CD4-positive, CD25-positive, alpha-beta regulatory T cell (primary cell): ENCODE results near the gene CDH3. TPM values are rescaled to one million over a fixed set of nuclear protein-coding genes. Genes with fewer than 3 reads are reported as not detected.
"Not testable (repeated sequence)": the region's sequence is repeated elsewhere in the genome, so short reads cannot be mapped to it uniquely, and the experiment has no call there.

ENCODE experiments used
- ATAC-seq, 2 donors: fragments of 150-1000 bp; cut with Tn5 transposase; one replicate each; pipeline ENCODE4 v1.10.0; 2021; ENCODE audit warnings: low read depth in 2 of 2, moderate number of reproducible peaks in 2 of 2, moderate library complexity in 1 of 2
- DNase-seq, 3 donors: peaks; one replicate each; pipeline versions ENCODE4 v3.0.0 to v3.0.0-alpha.2; 2012 to 2022; ENCODE audit warnings: mixed read lengths in 1 of 3
- H3K27ac ChIP-seq: one replicate; pipeline ENCODE4 v1.7.0; 2013; ENCODE audit warnings: mild to moderate bottlenecking, low read length; ENCODE audit not compliant: insufficient read depth, poor library complexity, severe bottlenecking
- H3K27me3 ChIP-seq: one replicate; pipeline ENCODE4 v1.7.0; 2013; ENCODE audit warnings: low read length; ENCODE audit not compliant: control insufficient read depth, insufficient read depth
- H3K36me3 ChIP-seq: one replicate; pipeline ENCODE4 v1.7.0; 2013; ENCODE audit warnings: mild to moderate bottlenecking, low read length, moderate library complexity; ENCODE audit not compliant: control insufficient read depth, insufficient read depth
- H3K4me1 ChIP-seq: 2 replicates; pipeline ENCODE4 v1.7.0; 2013; ENCODE audit warnings: mild to moderate bottlenecking, low read length; ENCODE audit not compliant: insufficient read depth, control insufficient read depth, poor library complexity, severe bottlenecking
- H3K4me3 ChIP-seq: one replicate; pipeline ENCODE4 v1.7.0; 2013; ENCODE audit warnings: low read depth, mild to moderate bottlenecking, low read length, moderate library complexity
- H3K9me3 ChIP-seq, 2 experiments: 1 replicate in 1 of 2; 2 replicates in 1 of 2; pipeline ENCODE4 v1.7.0; 2013; ENCODE audit warnings: low read length in 2 of 2, mild to moderate bottlenecking in 1 of 2, moderate library complexity in 1 of 2; ENCODE audit not compliant: control insufficient read depth in 2 of 2
- H3K27ac Mint-ChIP-seq, 3 donors: one replicate each; pipeline ENCODE4 v1.8.0; 2020 to 2022; ENCODE audit warnings: mild to moderate bottlenecking in 3 of 3, mixed read lengths in 3 of 3, moderate library complexity in 2 of 3
- H3K27me3 Mint-ChIP-seq: one replicate; pipeline ENCODE4 v1.8.0; 2022; ENCODE audit warnings: mild to moderate bottlenecking, mixed read lengths
- H3K36me3 Mint-ChIP-seq: one replicate; pipeline ENCODE4 v1.8.0; 2020; ENCODE audit warnings: mixed read lengths
- H3K4me1 Mint-ChIP-seq, 4 donors: one replicate each; pipeline ENCODE4 v1.8.0; 2020 to 2022; ENCODE audit warnings: mixed read lengths in 4 of 4, mild to moderate bottlenecking in 1 of 4
- H3K4me3 Mint-ChIP-seq, 4 donors: one replicate each; pipeline ENCODE4 v1.8.0; 2020 to 2022; ENCODE audit warnings: mild to moderate bottlenecking in 4 of 4, mixed read lengths in 4 of 4, moderate library complexity in 3 of 4
- H3K9me3 Mint-ChIP-seq, 7 donors: one replicate each; pipeline ENCODE4 v1.8.0; 2020 to 2022; ENCODE audit warnings: mixed read lengths in 7 of 7, mild to moderate bottlenecking in 3 of 7, moderate library complexity in 2 of 7
- polyA plus RNA-seq, 4 donors: library from polyadenylated mRNA; unstranded; fragments of 300-500 nt; fragmentation: Illumina TruSeq; gene quantifications; one replicate each; pipeline ENCODE4 v1.2.3, GENCODE V29; 2021
- total RNA-seq: library from RNA; stranded (reverse); gene quantifications from one replicate; pipeline ENCODE4 v1.2.3, GENCODE V29; 2022

Gene CDH3
- total and polyA plus RNA-seq, 5 donors from 2014 or later: 0.03 to 0.38 (median 0.20) TPM; not detected in 1

GRCh38 chr16:68707340-68708152 is 62.4 kb downstream of the CDH3 start:
- peaks cover 0 to 11% (median 3%) of the 10 kb centered on the region in 4 donors for H3K4me1 Mint-ChIP-seq
- peaks cover 3% of the 10 kb centered on the region for H3K4me1 ChIP-seq
- H3K36me3 ChIP-seq: no peaks in the 10 kb centered on the region
- no peaks in the 10 kb centered on the region for H3K9me3 ChIP-seq
- no peak for DNase-seq
- no peak overlapping the region for H3K4me3 Mint-ChIP-seq
- H3K36me3 Mint-ChIP-seq: no peaks in the 10 kb centered on the region
- no peaks in the 10 kb centered on the region for H3K9me3 Mint-ChIP-seq
- no peak overlapping the region for H3K27ac Mint-ChIP-seq
- no peak overlapping the region for H3K4me3 ChIP-seq
- peaks cover 10% of the 10 kb centered on the region for H3K27me3 Mint-ChIP-seq
- no peaks in the 10 kb centered on the region for H3K27me3 ChIP-seq
- H3K27ac ChIP-seq: no peak overlapping the region
- no peak for ATAC-seq

- ATAC-seq: no peak
- H3K9me3 ChIP-seq: no peaks in the 10 kb centered on the region
These were observed 65.1 kb downstream of the CDH3 start for GRCh38 chr16:68710211-68710610.

GRCh38 chr16:68711421-68712139 is 66.5 kb downstream of the CDH3 start:
- Mint-ChIP-seq H3K4me3 (no peak overlapping the region), H3K36me3 (no peaks in the 10 kb centered on the region), H3K9me3 (peaks cover 0 to 2% (median 0%) of the 10 kb centered on the region in 7 donors), H3K27me3 (peaks cover 10% of the 10 kb centered on the region), H3K27ac (no peak overlapping the region), H3K4me1 (peaks cover 0 to 7% (median under 1%) of the 10 kb centered on the region in 4 donors)
- Histone ChIP-seq H3K27ac (no peak overlapping the region), H3K27me3 (no peaks in the 10 kb centered on the region), H3K36me3 (no peaks in the 10 kb centered on the region), H3K4me1 (peaks cover 3% of the 10 kb centered on the region), H3K4me3 (no peak overlapping the region), H3K9me3 (no peaks in the 10 kb centered on the region)
- ATAC-seq (peak in 1 of 2 donors; percentile 16), DNase-seq (no peak)

More at GRCh38 chr16:68710211-68710610, 65.1 kb downstream of the CDH3 start:
- Mint-ChIP-seq H3K27ac (no peak overlapping the region), H3K27me3 (peaks cover 10% of the 10 kb centered on the region), H3K4me3 (no peak overlapping the region), H3K4me1 (peaks cover 0 to 7% (median under 1%) of the 10 kb centered on the region in 4 donors), H3K9me3 (peaks cover 0 to 2% (median 0%) of the 10 kb centered on the region in 7 donors), H3K36me3 (no peaks in the 10 kb centered on the region)
- Histone ChIP-seq H3K4me1 (peaks cover 3% of the 10 kb centered on the region), H3K27ac (no peak overlapping the region), H3K36me3 (no peaks in the 10 kb centered on the region), H3K27me3 (no peaks in the 10 kb centered on the region), H3K4me3 (no peak overlapping the region)
- no peak for DNase-seq

GRCh38 chr16:68713361-68713760 is 68.3 kb downstream of the CDH3 start:
- Histone ChIP-seq H3K9me3 (no peaks in the 10 kb centered on the region), H3K4me1 (peaks cover 3% of the 10 kb centered on the region), H3K4me3 (no peak overlapping the region), H3K36me3 (no peaks in the 10 kb centered on the region), H3K27me3 (no peaks in the 10 kb centered on the region), H3K27ac (no peak overlapping the region)
- Mint-ChIP-seq H3K4me1 (peaks cover 0 to 7% (median under 1%) of the 10 kb centered on the region in 4 donors), H3K27me3 (peaks cover 10% of the 10 kb centered on the region), H3K36me3 (no peaks in the 10 kb centered on the region), H3K9me3 (peaks cover 0 to 2% (median 0%) of the 10 kb centered on the region in 7 donors), H3K4me3 (no peak overlapping the region), H3K27ac (peak overlapping the region in 1 of 3 donors; percentile 49)
- no peak for ATAC-seq
- DNase-seq: no peak

- DNase-seq (no peak), ATAC-seq (no peak)
- Histone ChIP-seq H3K27me3 (no peaks in the 10 kb centered on the region), H3K9me3 (no peaks in the 10 kb centered on the region), H3K27ac (no peak overlapping the region), H3K36me3 (no peaks in the 10 kb centered on the region), H3K4me1 (peaks cover 3% of the 10 kb centered on the region), H3K4me3 (no peak overlapping the region)
- no peak overlapping the region for H3K4me3 Mint-ChIP-seq
- peaks cover 0 to 2% (median 0%) of the 10 kb centered on the region in 7 donors for H3K9me3 Mint-ChIP-seq
- H3K4me1 Mint-ChIP-seq: peaks cover 0 to 7% (median 3%) of the 10 kb centered on the region in 4 donors
- no peaks in the 10 kb centered on the region for H3K36me3 Mint-ChIP-seq
- H3K27me3 Mint-ChIP-seq: peaks cover 5% of the 10 kb centered on the region
- H3K27ac Mint-ChIP-seq: no peak overlapping the region
These were observed 70.4 kb downstream of the CDH3 start for GRCh38 chr16:68715471-68715870.

- not testable (repeated sequence) for H3K4me3 Mint-ChIP-seq, H3K4me1 ChIP-seq, H3K9me3 Mint-ChIP-seq, H3K9me3 ChIP-seq, H3K27me3 ChIP-seq, H3K4me1 Mint-ChIP-seq, H3K4me3 ChIP-seq, H3K36me3 Mint-ChIP-seq, ATAC-seq, H3K27me3 Mint-ChIP-seq, DNase-seq, H3K36me3 ChIP-seq, H3K27ac ChIP-seq, H3K27ac Mint-ChIP-seq
These were observed 71.4 kb downstream of the CDH3 start for GRCh38 chr16:68716516-68716915.

GRCh38 chr16:68717684-68718083 is 72.6 kb downstream of the CDH3 start:
- ATAC-seq: no peak
- no peaks in the 10 kb centered on the region for H3K27me3 Mint-ChIP-seq
- H3K36me3 Mint-ChIP-seq: no peaks in the 10 kb centered on the region
- Histone ChIP-seq H3K4me3 (no peak overlapping the region), H3K27me3 (no peaks in the 10 kb centered on the region), H3K9me3 (no peaks in the 10 kb centered on the region), H3K36me3 (no peaks in the 10 kb centered on the region), H3K27ac (no peak overlapping the region), H3K4me1 (no peaks in the 10 kb centered on the region)
- no peak overlapping the region for H3K4me3 Mint-ChIP-seq
- peaks cover 0 to 2% (median 0%) of the 10 kb centered on the region in 7 donors for H3K9me3 Mint-ChIP-seq
- no peak for DNase-seq
- H3K27ac Mint-ChIP-seq: no peak overlapping the region
- peaks cover 0 to 3% (median under 1%) of the 10 kb centered on the region in 4 donors for H3K4me1 Mint-ChIP-seq
